Panc1 (cell line): ENCODE data around the gene TDRD7. TPM values are rescaled to one million over a fixed set of nuclear protein-coding genes. Genes with fewer than 3 reads are reported as not detected.

Experiments used
- ATAC-seq: fragments of 200-7000 bp; cut with Tn5 transposase; 2 replicates; pipeline ENCODE4 v1.9.1; 2020; ENCODE audit warnings: mild to moderate bottlenecking, moderate library complexity
- BruUV-seq: library from RNA; stranded (reverse); fragments of 400-500 nt; replicated peaks from 2 replicates; lab custom pipeline; 2021; lab: Mats Ljungman, UMichigan
- CTCF ChIA-PET: fragments of 300-600 bp; sonication (Branson Sonifier 250); formaldehyde crosslinking; loops from one replicate; lab custom pipeline; 2022; ENCODE audit warnings: antibody characterized with exemption; lab: Charles Lee
- POLR2A ChIA-PET: fragments of 300-600 bp; sonication (Branson Sonifier 250); formaldehyde crosslinking; loops from one replicate; lab custom pipeline; 2022; ENCODE audit warnings: antibody characterized with exemption; lab: Charles Lee
- DNase-seq: peaks from one replicate; pipeline ENCODE4 v3.0.0-alpha.2; 2010; ENCODE audit warnings: low read depth, low spot score
- H3K27ac ChIP-seq: 2 replicates; pipeline ENCODE4 v1.5.1; 2011; ENCODE audit warnings: mild to moderate bottlenecking, low read length, inconsistent platforms
- H3K27me3 ChIP-seq: fragments of 200-500 bp; sonication (Bioruptor generic); 2 replicates; pipeline ENCODE4 v1.6.0; 2014; ENCODE audit warnings: low read length, inconsistent platforms; ENCODE audit not compliant: control insufficient read depth, insufficient read depth
- H3K36me3 ChIP-seq: fragments of 200-500 bp; sonication (Bioruptor generic); 2 replicates; pipeline ENCODE4 v1.5.1; 2014; ENCODE audit warnings: inconsistent platforms, mild to moderate bottlenecking, low read length, moderate library complexity; ENCODE audit not compliant: control insufficient read depth, insufficient read depth
- H3K4me1 ChIP-seq: 2 replicates; pipeline ENCODE4 v1.5.1; 2011; ENCODE audit warnings: inconsistent platforms, mild to moderate bottlenecking, low read length, moderate library complexity; ENCODE audit not compliant: control insufficient read depth, insufficient read depth
- H3K4me3 ChIP-seq, 2 experiments: 2 replicates each; pipeline ENCODE4 v1.5.1; 2011 to 2012; ENCODE audit warnings: low read depth in 2 of 2, low read length in 2 of 2, mild to moderate bottlenecking in 2 of 2, inconsistent platforms in 1 of 2, moderate library complexity in 1 of 2
- H3K9me3 ChIP-seq: fragments of 200-500 bp; sonication (Bioruptor generic); 2 replicates; pipeline ENCODE4 v1.5.1; 2014; ENCODE audit warnings: low read depth, mild to moderate bottlenecking, inconsistent platforms, low read length, moderate library complexity; ENCODE audit not compliant: control insufficient read depth, insufficient read depth
- CTCF ChIP-seq: fragments of 450-650 bp; IDR thresholded peaks from 2 replicates; pipeline ENCODE4 v1.5.1; 2017; ENCODE audit warnings: mild to moderate bottlenecking
- POLR2AphosphoS5 ChIP-seq: IDR thresholded peaks from 2 replicates; pipeline ENCODE4 v1.6.1; 2012; ENCODE audit warnings: mild to moderate bottlenecking, low read depth, low read length, moderate library complexity
- SIN3A ChIP-seq: IDR thresholded peaks from 2 replicates; pipeline ENCODE4 v1.6.1; 2012; ENCODE audit warnings: low read depth, mild to moderate bottlenecking, low read length, moderate library complexity, borderline replicate concordance; ENCODE audit not compliant: insufficient read depth
- TCF7L2 ChIP-seq: IDR thresholded peaks from 2 replicates; pipeline ENCODE4 v1.6.1; 2011; ENCODE audit warnings: mild to moderate bottlenecking, low read depth, low read length, inconsistent platforms
- in situ Hi-C: cut with HindIII; loops from 2 replicates; pipeline ENCODE4 v1.10.0; 2016; ENCODE audit warnings: low sequenced_read_pairs, low pct_unique_long_range_greater_than_20kb
- intact Hi-C: fragments of 100-400 bp; cut with micrococcal nuclease; formaldehyde crosslinking; loops from one replicate; pipeline ENCODE4 v1.10.0; 2022; ENCODE audit not compliant: unreplicated experiment
- total RNA-seq: library from RNA; stranded (reverse); gene quantifications from one replicate; pipeline ENCODE4 v1.2.1, GENCODE V29; 2021; ENCODE audit not compliant: unreplicated experiment
- TF ChIP-seq, protein P1 (sequence below), 2 experiments: IDR thresholded peaks; 2 replicates each; pipeline ENCODE4 v1.6.1; 2011 to 2012; ENCODE audit warnings: low read depth in 2 of 2, control low read depth in 1 of 2, low read length in 1 of 2, mild to moderate bottlenecking in 1 of 2, moderate library complexity in 1 of 2; ENCODE audit not compliant: insufficient read depth in 1 of 2

TDRD7 gene
- total RNA-seq, 1 experiment from 2014 or later = 10.6 TPM

DNA sequence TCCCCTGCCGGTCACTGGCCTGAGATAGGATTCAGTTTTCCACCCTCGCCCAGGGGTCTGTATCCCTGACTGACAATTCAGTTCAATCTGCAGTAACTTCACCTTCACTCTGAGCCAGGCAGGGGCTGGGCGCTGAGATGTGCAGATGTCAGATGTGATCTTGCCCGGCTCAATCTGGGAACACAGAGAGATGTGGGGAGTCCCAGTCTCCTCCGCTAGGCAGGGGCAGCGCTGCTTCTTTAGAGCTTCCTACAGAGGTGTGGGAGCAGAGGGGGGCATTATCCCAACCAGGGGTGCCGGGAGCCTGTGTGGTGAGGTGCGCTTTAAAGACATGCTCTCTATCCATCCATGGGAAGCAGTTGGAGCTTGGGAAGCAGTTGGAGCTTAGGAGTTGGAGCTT lies 104.2 kb downstream of the TDRD7 start:
- no peak overlapping the region for H3K27ac ChIP-seq
- peaks cover 9% of the 10 kb centered on the region; the same call in 1 of the 2 replicates for H3K4me1 ChIP-seq
- TF ChIP-seq CTCF (no peak), SIN3A (no peak), TCF7L2 (no peak), POLR2AphosphoS5 (no peak)
- TF ChIP-seq, protein P1, sequence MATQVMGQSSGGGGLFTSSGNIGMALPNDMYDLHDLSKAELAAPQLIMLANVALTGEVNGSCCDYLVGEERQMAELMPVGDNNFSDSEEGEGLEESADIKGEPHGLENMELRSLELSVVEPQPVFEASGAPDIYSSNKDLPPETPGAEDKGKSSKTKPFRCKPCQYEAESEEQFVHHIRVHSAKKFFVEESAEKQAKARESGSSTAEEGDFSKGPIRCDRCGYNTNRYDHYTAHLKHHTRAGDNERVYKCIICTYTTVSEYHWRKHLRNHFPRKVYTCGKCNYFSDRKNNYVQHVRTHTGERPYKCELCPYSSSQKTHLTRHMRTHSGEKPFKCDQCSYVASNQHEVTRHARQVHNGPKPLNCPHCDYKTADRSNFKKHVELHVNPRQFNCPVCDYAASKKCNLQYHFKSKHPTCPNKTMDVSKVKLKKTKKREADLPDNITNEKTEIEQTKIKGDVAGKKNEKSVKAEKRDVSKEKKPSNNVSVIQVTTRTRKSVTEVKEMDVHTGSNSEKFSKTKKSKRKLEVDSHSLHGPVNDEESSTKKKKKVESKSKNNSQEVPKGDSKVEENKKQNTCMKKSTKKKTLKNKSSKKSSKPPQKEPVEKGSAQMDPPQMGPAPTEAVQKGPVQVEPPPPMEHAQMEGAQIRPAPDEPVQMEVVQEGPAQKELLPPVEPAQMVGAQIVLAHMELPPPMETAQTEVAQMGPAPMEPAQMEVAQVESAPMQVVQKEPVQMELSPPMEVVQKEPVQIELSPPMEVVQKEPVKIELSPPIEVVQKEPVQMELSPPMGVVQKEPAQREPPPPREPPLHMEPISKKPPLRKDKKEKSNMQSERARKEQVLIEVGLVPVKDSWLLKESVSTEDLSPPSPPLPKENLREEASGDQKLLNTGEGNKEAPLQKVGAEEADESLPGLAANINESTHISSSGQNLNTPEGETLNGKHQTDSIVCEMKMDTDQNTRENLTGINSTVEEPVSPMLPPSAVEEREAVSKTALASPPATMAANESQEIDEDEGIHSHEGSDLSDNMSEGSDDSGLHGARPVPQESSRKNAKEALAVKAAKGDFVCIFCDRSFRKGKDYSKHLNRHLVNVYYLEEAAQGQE (IDR thresholded peaks at IDR 0.05; ENCODE audit: insufficient read depth in 1 of 2, low read depth in 2 of 2, low read length in 1 of 2) = no peak
- ChIA-PET CTCF (no interaction called here), POLR2A (no interaction called here)
- H3K27me3 ChIP-seq = no peaks in the 10 kb centered on the region
- no peaks in the 10 kb centered on the region for H3K36me3 ChIP-seq
- no peak for DNase-seq
- intact Hi-C loops = no loop called here
- no TSS peak for BruUV-seq
- no peak for ATAC-seq
- in situ Hi-C loops = no loop called here
- H3K9me3 ChIP-seq = no peaks in the 10 kb centered on the region
- no peak overlapping the region for H3K4me3 ChIP-seq

DNA sequence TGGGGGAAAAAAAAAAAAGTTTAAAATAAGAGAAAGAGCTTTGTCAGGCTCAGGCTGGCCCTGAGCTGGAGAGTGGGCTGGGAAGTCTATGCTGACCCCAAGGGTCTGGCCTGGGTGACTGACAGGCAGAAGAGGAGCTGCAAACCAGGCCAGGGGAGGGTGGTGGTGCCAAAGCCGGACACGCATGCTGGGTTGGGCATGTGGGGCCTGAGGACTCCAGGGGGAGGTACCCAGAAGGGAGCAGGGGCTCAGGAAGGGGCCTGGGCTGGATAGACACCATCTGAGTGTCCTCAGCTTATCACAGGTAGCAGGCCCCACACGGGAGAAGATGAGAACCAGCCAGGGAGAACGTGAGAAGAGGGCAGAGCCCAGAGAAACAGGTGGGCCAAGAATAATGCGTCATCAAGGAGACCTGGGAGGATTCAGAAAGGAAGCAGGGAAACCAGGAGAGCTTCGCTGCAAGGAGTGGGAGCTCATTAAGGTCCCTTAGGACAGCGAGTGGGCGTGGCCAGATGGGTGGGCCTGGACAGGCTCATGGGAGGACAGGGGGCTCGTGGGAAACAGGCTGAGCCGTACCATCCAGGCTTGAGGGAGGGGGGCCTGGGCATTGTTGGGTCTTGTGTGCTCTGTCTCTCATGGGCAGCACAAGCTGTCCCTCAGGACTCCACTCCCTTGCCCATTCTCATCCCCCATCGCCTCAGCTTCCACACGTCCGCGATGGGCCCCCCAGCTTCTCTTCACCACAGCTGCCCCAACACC lies 105.6 kb downstream of the TDRD7 start:
- Histone ChIP-seq H3K27ac (no peak overlapping the region), H3K9me3 (no peaks in the 10 kb centered on the region), H3K36me3 (no peaks in the 10 kb centered on the region), H3K27me3 (no peaks in the 10 kb centered on the region), H3K4me1 (peaks cover 3% of the 10 kb centered on the region; the same call in 1 of the 2 replicates), H3K4me3 (no peak overlapping the region)
- no peak for DNase-seq
- TF ChIP-seq TCF7L2 = no peak
- no peak for TF ChIP-seq SIN3A
- no peak for TF ChIP-seq CTCF
- TF ChIP-seq POLR2AphosphoS5 = no peak
- TF ChIP-seq, protein P1 (IDR thresholded peaks at IDR 0.05; ENCODE audit: insufficient read depth in 1 of 2, low read depth in 2 of 2, low read length in 1 of 2) = no peak
- ATAC-seq = no peak
- no TSS peak for BruUV-seq
- intact Hi-C loops = no loop called here
- in situ Hi-C loops = no loop called here
- CTCF ChIA-PET = interaction anchor here (0.7 kb wide), 1 partner anchor 29 kb away, joined by 4 read pairs; no protein-coding TSS in a partner anchor
- POLR2A ChIA-PET = no interaction called here
